T-cell (primary cell): Measurements from ENCODE around the gene GLCE. TPM values are rescaled to one million over a fixed set of nuclear protein-coding genes. Genes with fewer than 3 reads are reported as not detected.

ENCODE experiments used
- ATAC-seq, 4 experiments: fragments of 200-7000 bp in 3 of 4; fragments of 150-1000 bp in 1 of 4; cut with Tn5 transposase; replicated peaks in 1 of 4; 1 replicate in 3 of 4; 2 replicates in 1 of 4; pipeline ENCODE4 v1.10.0; 2021; ENCODE audit warnings: moderate library complexity in 3 of 4, mild to moderate bottlenecking in 2 of 4, moderate number of reproducible peaks in 1 of 4
- CTCF ChIA-PET, 2 donors: fragments of 300-600 bp; sonication (Branson Sonifier 250); formaldehyde crosslinking; loops; one replicate each; lab custom pipeline; 2022; ENCODE audit warnings: antibody characterized with exemption in 2 of 2; lab: Charles Lee
- POLR2A ChIA-PET, 2 donors: fragments of 300-600 bp; sonication (Branson Sonifier 250); formaldehyde crosslinking; loops; one replicate each; lab custom pipeline; 2022; ENCODE audit warnings: antibody characterized with exemption in 2 of 2; lab: Charles Lee
- DNase-seq, 35 experiments: peaks; one replicate each; pipeline versions ENCODE4 v3.0.0 to v3.0.0-alpha.2; 2013 to 2023
- H3K27ac ChIP-seq: one replicate; pipeline ENCODE4 v1.5.1; 2013; ENCODE audit warnings: low read length
- H3K27me3 ChIP-seq, 2 experiments: replicated peaks in 1 of 2; 1 replicate in 1 of 2; 2 replicates in 1 of 2; pipeline versions ENCODE4 v1.6.1 to v1.7.0; 2013; ENCODE audit warnings: low read length in 1 of 2, mixed read lengths in 1 of 2; ENCODE audit not compliant: control insufficient read depth in 2 of 2, insufficient read depth in 2 of 2; ENCODE audit errors: extremely low read depth in 1 of 2
- H3K36me3 ChIP-seq, 2 donors: 1 replicate in 1 of 2; 2 replicates in 1 of 2; pipeline versions ENCODE4 v1.6.1 to v1.7.0; 2013; ENCODE audit warnings: low read length in 1 of 2; ENCODE audit not compliant: control insufficient read depth in 2 of 2, insufficient read depth in 1 of 2; ENCODE audit errors: extremely low read depth in 1 of 2
- H3K4me1 ChIP-seq, 2 experiments: 1 replicate in 1 of 2; 2 replicates in 1 of 2; pipeline versions ENCODE4 v1.6.1 to v1.7.0; 2013; ENCODE audit warnings: low read length in 2 of 2, mixed read lengths in 1 of 2; ENCODE audit not compliant: insufficient read depth in 2 of 2, control insufficient read depth in 1 of 2; ENCODE audit errors: extremely low read depth in 1 of 2
- H3K4me3 ChIP-seq, 2 donors: 1 replicate in 1 of 2; 2 replicates in 1 of 2; pipeline versions ENCODE4 v1.5.1 to v1.7.0; 2013; ENCODE audit warnings: mild to moderate bottlenecking in 2 of 2, low read length in 1 of 2, moderate library complexity in 1 of 2; ENCODE audit not compliant: control insufficient read depth in 1 of 2; ENCODE audit errors: extremely low read depth in 1 of 2
- H3K9me3 ChIP-seq: 2 replicates; pipeline ENCODE4 v1.7.0; 2013
- H3K27ac Mint-ChIP-seq, 2 donors: one replicate each; pipeline ENCODE4 v1.8.0; 2020 to 2021; ENCODE audit warnings: mild to moderate bottlenecking in 2 of 2, mixed read lengths in 2 of 2
- H3K27me3 Mint-ChIP-seq, 2 donors: one replicate each; pipeline ENCODE4 v1.8.0; 2021 to 2022; ENCODE audit warnings: mixed read lengths in 2 of 2
- H3K36me3 Mint-ChIP-seq: one replicate; pipeline ENCODE4 v1.8.0; 2021; ENCODE audit warnings: mixed read lengths
- H3K4me1 Mint-ChIP-seq, 3 donors: one replicate each; pipeline ENCODE4 v1.8.0; 2020 to 2022; ENCODE audit warnings: mixed read lengths in 3 of 3, mild to moderate bottlenecking in 1 of 3
- H3K4me3 Mint-ChIP-seq, 3 donors: one replicate each; pipeline ENCODE4 v1.8.0; 2020 to 2022; ENCODE audit warnings: mild to moderate bottlenecking in 3 of 3, mixed read lengths in 3 of 3, moderate library complexity in 3 of 3
- H3K9me3 Mint-ChIP-seq, 3 donors: one replicate each; pipeline ENCODE4 v1.8.0; 2020 to 2022; ENCODE audit warnings: mixed read lengths in 3 of 3
- WGBS: methylation state at CpG from one replicate; pipeline ENCODE4 v1.1.5; 2013; ENCODE audit warnings: missing lambda C conversion rate; ENCODE audit not compliant: insufficient coverage; 5-methylcytosine and 5-hydroxymethylcytosine counted together
- total RNA-seq, 35 experiments: library from RNA in 6 of 35; stranded (reverse) in 6 of 35; fragments of 120-200 nt in 1 of 35; gene quantifications; one replicate each; pipeline versions ENCODE4 v1.2.1 to v1.2.4 and lab custom pipeline; 2013 to 2026

Gene GLCE
- total RNA-seq, 5 donors from 2014 or later (not counting 1 experiment from before 2014, with no cell fraction given) = 5.1 to 6.6 (median 5.5) TPM

DNA sequence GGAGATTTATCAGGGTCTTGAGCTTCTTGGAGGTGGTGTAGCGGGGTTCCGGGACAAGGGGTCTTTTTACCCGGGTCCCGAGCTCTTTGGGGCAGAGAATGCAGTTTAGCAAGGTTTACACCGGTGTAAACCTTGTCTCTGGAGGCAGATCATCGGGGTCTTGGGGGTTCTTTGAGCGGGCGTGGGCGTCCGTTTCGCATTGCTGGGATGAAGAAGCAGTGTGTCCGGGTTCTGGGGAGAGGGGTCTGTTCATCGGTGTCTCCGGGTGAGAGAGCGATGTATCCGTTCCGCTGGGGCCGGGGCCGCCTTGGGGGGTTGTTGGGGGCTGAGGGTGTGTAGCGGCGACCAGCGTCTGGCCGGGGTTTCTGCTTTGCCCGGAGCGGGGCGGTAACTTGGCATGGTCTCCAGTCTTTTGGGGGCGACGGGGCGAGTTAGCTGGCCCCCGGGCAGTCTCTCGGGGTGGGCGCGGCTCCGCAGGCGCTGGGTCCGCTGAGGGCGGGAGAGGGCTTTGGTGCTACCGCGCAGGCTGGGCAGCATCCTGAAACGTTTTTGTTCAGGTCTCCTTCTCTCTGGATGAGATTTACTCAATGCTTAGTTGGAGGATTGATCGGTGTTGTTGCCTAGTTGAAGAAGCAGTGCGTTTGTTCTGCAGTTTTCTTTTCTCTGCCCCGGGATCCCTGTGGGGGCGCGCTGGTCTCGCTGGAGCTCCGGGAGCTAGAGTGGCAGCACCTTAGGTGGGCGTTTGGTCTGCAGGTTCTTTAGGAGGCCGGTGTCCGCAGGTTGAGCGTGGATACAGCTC is 843 bp downstream of the GLCE start:
- Mint-ChIP-seq H3K27me3 (no peaks in the 10 kb centered on the region), H3K4me3 (peak overlapping the region; percentile 96 to 99 (median 96)), H3K27ac (peak overlapping the region; percentile 70 to 75), H3K9me3 (no peaks in the 10 kb centered on the region), H3K36me3 (no peaks in the 10 kb centered on the region), H3K4me1 (peaks cover 17 to 28% (median 28%) of the 10 kb centered on the region in 3 donors)
- ChIA-PET CTCF (no interaction called here), POLR2A (interaction anchor here in 1 of 2 donors (0.6 kb wide), 1 partner anchor 291 kb away, joined by 3 read pairs; no protein-coding TSS in a partner anchor)
- WGBS = 2% methylated on average over 47 of the region's 51 CpGs
- Histone ChIP-seq H3K9me3 (no peaks in the 10 kb centered on the region), H3K36me3 (no peaks in the 10 kb centered on the region), H3K27ac (no peak overlapping the region), H3K27me3 (peaks cover 0 to 10% of the 10 kb centered on the region in 2 experiments), H3K4me3 (peak overlapping the region; percentile 82 to 83), H3K4me1 (peaks cover 3 to 11% of the 10 kb centered on the region in 2 experiments)
- ATAC-seq = peak; percentile 1 to 7 (median 4)
- peak in 21 of 35 experiments; percentile 1 to 34 (median 11) for DNase-seq

DNA sequence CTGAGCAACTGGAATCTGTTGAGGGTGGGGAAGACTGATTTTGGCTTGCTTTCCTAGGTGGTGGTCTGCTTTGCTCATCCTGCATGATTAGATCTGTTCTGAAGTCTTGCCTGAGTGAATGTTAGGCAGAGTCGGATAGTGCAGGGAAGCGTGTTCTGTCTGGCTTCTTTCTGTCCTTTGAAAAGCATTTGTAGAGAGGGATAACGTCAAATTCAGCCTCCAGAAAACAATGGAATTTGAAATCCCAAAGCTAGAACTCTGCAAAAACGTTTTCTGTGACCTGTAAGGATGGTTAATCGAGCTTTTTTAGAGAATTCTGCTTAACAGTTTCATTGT is 1.4 kb downstream of the GLCE start:
- Mint-ChIP-seq H3K4me1 (peaks cover 17 to 28% (median 28%) of the 10 kb centered on the region in 3 donors), H3K9me3 (no peaks in the 10 kb centered on the region), H3K27me3 (no peaks in the 10 kb centered on the region), H3K4me3 (peak overlapping the region; percentile 96 to 99 (median 96)), H3K36me3 (no peaks in the 10 kb centered on the region), H3K27ac (no peak overlapping the region)
- no peak overlapping the region for H3K27ac ChIP-seq
- WGBS = 85% methylated on average over 4 of the region's 5 CpGs
- no peak for ATAC-seq
- peaks cover 0 to 10% of the 10 kb centered on the region in 2 experiments for H3K27me3 ChIP-seq
- no peaks in the 10 kb centered on the region for H3K9me3 ChIP-seq
- no peak for DNase-seq
- H3K36me3 ChIP-seq = no peaks in the 10 kb centered on the region
- peak overlapping the region; percentile 82 to 83 for H3K4me3 ChIP-seq
- CTCF ChIA-PET = no interaction called here
- peaks cover 3 to 11% of the 10 kb centered on the region in 2 experiments for H3K4me1 ChIP-seq
- POLR2A ChIA-PET = no interaction called here

DNA sequence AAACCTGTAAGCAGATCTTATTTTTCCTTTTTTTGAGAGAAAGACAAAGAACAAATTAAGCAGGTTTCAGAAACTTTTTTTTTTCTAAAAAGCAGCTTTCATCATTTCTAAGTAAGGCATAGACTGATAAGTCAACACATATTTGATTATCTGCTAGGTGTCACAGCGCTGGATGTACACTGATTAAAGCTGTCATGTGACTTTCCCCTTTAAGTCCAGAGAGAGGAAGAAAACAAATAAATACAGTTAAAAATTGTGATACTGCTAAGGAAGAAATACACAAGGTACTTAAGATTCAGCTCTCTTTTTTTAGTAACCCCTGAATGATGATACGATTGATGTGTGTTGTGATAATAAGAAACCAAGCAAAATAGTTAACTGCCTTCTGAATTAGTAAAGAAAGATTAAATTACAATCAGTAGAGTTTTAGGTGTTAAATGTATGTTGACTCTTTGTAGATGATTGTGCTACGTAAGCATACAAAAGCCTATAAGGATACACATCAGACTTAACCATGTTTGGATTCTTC is 2.8 kb downstream of the GLCE start:
- Histone ChIP-seq H3K27ac (no peak overlapping the region), H3K36me3 (no peaks in the 10 kb centered on the region), H3K27me3 (peaks cover 0 to 6% of the 10 kb centered on the region in 2 experiments), H3K4me3 (no peak overlapping the region), H3K9me3 (no peaks in the 10 kb centered on the region), H3K4me1 (peaks cover 3 to 11% of the 10 kb centered on the region in 2 experiments)
- Mint-ChIP-seq H3K9me3 (no peaks in the 10 kb centered on the region), H3K36me3 (no peaks in the 10 kb centered on the region), H3K27me3 (no peaks in the 10 kb centered on the region), H3K27ac (no peak overlapping the region), H3K4me3 (no peak overlapping the region), H3K4me1 (peaks cover 17 to 28% (median 28%) of the 10 kb centered on the region in 3 donors)
- ChIA-PET CTCF (interaction anchor here in 1 of 2 donors (0.9 kb wide), 1 partner anchor 10 kb away, joined by 3 read pairs; no protein-coding TSS in a partner anchor), POLR2A (interaction anchor here in 1 of 2 donors (0.5 kb wide), 1 partner anchor 598 kb away, joined by 3 read pairs; no protein-coding TSS in a partner anchor)
- no CpG with 5 or more reads among the region's 3 CpGs for WGBS
- ATAC-seq (no peak), DNase-seq (no peak)

DNA sequence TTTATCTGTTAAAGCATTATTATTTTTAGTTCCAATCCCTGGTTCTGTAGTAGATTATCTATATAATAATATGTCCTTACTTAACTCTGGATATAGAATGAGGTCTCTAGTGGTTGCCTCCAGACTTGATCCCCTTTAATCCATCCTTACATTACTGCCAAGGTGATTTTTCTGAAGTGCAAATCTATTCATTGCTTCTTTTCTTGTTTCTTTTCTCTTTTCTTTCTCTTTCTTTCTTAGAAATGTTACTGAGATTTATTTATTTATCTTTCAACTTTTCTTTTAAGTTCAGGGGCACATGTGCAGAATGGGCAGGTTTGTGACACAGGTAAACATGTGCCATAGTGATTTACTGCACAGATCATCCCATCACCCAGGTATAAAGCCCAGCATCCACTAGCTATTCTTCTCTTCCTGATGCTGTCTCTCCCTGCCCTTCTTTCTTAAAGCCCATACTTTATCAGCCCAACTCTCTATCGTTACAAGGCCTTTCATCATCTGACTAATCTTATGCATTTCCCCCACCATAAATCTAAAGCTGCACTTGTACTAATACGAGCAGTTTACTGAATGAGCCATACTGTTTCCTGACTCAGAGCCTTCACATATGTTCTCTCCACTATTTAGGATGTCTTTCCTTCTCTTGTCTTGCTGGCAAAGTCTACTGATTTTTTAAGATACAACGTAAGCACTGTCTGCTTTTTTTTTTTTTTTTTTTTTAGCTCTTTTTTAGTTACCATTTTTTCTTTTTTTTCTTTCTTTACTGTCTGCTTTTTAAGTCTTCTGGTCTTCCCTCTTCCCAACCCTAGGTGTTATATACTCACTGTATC is 4.6 kb downstream of the GLCE start:
- Histone ChIP-seq H3K27ac (no peak overlapping the region), H3K4me1 (peaks cover 3 to 8% of the 10 kb centered on the region in 2 experiments), H3K9me3 (no peaks in the 10 kb centered on the region), H3K4me3 (no peak overlapping the region), H3K36me3 (no peaks in the 10 kb centered on the region), H3K27me3 (peaks cover 0 to 6% of the 10 kb centered on the region in 2 experiments)
- Mint-ChIP-seq H3K27me3 (no peaks in the 10 kb centered on the region), H3K27ac (no peak overlapping the region), H3K36me3 (peaks cover 3% of the 10 kb centered on the region), H3K9me3 (no peaks in the 10 kb centered on the region), H3K4me3 (no peak overlapping the region), H3K4me1 (peaks cover 15 to 21% (median 18%) of the 10 kb centered on the region in 3 donors)
- WGBS = 60% methylated on average over 2 of the region's 3 CpGs
- ATAC-seq (no peak), DNase-seq (no peak)
- CTCF ChIA-PET = interaction anchor here in 1 of 2 donors (0.6 kb wide), 2 partner anchors 105 to 1111 kb away, joined by 3 to 4 read pairs; partner anchors contain the start of gene PIAS1
- POLR2A ChIA-PET = interaction anchor here in 1 of 2 donors (0.5 kb wide), 1 partner anchor 291 kb away, joined by 5 read pairs; no protein-coding TSS in a partner anchor

DNA sequence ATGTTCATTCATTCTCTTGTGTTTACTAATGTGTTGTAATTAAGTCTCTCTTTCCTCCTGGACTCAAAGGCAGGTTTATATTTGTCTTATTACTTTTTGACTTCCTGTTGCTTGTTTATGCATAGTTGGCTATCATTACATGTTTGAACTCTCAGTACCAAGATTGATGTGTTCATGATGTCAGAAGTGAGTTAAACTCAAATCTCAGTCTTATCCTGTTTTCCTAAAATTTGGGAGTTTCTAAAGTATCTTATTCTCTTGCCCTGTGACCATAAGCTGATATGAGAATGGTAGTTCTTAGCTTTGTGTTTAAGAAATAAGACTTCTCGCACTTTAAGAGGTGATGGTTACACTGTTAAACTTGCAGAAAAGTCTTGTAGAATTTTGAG is 5.2 kb downstream of the GLCE start:
- Mint-ChIP-seq H3K27ac (no peak overlapping the region), H3K4me1 (peaks cover 15 to 20% (median 16%) of the 10 kb centered on the region in 3 donors), H3K4me3 (no peak overlapping the region), H3K9me3 (no peaks in the 10 kb centered on the region), H3K36me3 (peaks cover 3% of the 10 kb centered on the region), H3K27me3 (no peaks in the 10 kb centered on the region)
- peaks cover 3 to 8% of the 10 kb centered on the region in 2 experiments for H3K4me1 ChIP-seq
- H3K9me3 ChIP-seq = no peaks in the 10 kb centered on the region
- no peak overlapping the region for H3K27ac ChIP-seq
- ChIA-PET POLR2A (interaction anchor here in 1 of 2 donors (0.5 kb wide), 1 partner anchor 290 kb away, joined by 5 read pairs; no protein-coding TSS in a partner anchor), CTCF (interaction anchor here in 1 of 2 donors (0.6 kb wide), 1 partner anchor 104 kb away, joined by 3 read pairs; no protein-coding TSS in a partner anchor)
- no peak for ATAC-seq
- H3K4me3 ChIP-seq = no peak overlapping the region
- peaks cover 0 to 6% of the 10 kb centered on the region in 2 experiments for H3K27me3 ChIP-seq
- DNase-seq = no peak
- no peaks in the 10 kb centered on the region for H3K36me3 ChIP-seq
- WGBS = no CpG with 5 or more reads among the region's 1 CpG
